Peyer's patch (tissue), 4 donors: ENCODE results near the gene ZBTB25.

ENCODE experiments used
- CTCF ChIP-seq, 6 experiments: fragments of 450-650 bp in 4 of 6; fragments of 200-600 bp in 2 of 6; sonication (generic) in 1 of 6; IDR thresholded peaks; one replicate each; pipeline ENCODE4 v1.5.1; 2017 to 2019; ENCODE audit warnings: antibody characterized with exemption in 6 of 6, mild to moderate bottlenecking in 3 of 6, moderate library complexity in 1 of 6
- POLR2A ChIP-seq, 2 donors: fragments of 450-650 bp; IDR thresholded peaks; one replicate each; pipeline ENCODE4 v1.5.1; 2017; ENCODE audit warnings: antibody characterized with exemption in 2 of 2, mild to moderate bottlenecking in 2 of 2, moderate library complexity in 2 of 2

GRCh38 chr14:64410084-64410774, 93.4 kb downstream of the ZBTB25 start:
- TF ChIP-seq CTCF (IDR thresholded peaks at IDR 0.05) (no peak), POLR2A (IDR thresholded peaks at IDR 0.05) (no peak)
